ENCODE results near the gene SORCS2.

SORCS2 gene

DNA sequence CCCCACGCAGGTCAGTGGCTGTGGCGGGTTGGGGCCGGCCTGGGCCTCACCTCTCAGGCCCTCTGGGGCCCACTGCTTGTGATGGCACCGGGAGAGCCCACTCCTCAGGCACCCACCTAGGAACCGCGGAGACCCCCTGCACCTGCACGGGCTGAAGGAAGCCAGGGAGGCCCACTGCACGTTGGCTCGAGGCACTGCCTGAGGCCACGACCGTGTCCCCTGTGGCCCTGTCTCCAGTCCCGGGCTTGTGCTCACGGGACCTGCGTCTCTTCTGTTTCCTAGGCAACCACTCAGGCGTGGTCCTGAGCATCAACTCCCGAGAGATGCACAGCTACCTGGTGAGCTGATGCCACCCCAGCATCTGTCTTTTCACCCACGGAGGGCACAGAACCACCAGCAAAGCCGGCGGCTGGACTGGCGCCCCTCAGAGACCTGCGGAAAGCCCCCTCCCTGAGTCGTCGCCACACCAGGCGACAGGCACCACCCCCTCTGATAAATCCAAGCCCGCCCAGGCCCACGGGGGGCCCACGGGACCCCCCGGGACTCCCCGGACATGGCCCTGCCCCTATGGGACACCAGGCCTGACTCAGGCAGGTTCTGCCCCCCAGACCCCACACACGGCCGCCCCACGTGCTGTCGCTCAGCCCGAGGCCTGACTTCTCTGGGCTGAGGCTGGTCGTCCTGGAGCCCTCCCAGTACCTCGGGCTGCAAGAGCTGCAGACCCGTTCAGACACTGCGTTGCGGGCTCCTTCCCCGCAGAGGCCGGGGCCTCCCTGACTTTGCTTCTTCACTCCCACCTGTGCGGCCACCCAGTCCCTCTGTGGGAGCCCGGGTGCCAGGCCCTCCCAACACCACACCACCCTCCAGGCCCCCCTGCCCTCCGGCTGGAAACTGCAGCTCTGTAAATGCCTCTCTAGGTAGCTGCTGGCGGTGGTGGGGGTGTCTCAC lies 547.9 kb downstream of the SORCS2 start:
- no peak for DNase-seq

DNA sequence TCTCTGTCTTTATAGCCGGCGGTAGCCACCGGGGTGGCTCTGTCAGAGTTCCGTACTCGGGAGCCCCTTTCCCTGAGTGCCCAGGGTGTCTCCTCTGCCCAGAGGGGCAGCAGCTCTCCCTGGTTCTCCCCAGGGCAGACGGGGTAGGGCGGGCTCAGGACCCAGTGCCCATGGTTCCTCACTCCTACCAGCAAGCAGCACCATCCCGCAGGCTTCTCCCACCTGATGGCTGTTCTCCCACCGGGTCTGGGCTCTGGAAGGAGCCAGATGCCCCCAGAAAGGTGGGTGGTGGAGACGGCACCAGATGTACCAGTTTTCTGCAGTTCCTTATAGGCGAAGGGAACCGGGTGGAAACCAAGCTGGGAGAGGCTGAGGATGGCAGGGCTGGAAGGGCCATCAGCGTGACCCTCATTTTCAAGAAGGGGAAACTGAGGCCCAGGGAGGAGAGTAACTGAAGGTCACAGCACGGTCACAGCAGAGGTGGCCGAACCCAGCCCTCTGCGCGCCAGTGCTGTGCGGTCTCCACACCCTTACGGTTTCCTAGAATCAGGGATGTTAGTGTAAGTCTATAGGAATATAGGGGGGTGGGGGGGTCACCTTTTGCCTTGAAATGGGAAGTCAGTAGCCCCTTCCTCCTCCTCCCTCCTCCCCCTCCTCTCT lies 548.7 kb downstream of the SORCS2 start:
- DNase-seq = no peak

DNA sequence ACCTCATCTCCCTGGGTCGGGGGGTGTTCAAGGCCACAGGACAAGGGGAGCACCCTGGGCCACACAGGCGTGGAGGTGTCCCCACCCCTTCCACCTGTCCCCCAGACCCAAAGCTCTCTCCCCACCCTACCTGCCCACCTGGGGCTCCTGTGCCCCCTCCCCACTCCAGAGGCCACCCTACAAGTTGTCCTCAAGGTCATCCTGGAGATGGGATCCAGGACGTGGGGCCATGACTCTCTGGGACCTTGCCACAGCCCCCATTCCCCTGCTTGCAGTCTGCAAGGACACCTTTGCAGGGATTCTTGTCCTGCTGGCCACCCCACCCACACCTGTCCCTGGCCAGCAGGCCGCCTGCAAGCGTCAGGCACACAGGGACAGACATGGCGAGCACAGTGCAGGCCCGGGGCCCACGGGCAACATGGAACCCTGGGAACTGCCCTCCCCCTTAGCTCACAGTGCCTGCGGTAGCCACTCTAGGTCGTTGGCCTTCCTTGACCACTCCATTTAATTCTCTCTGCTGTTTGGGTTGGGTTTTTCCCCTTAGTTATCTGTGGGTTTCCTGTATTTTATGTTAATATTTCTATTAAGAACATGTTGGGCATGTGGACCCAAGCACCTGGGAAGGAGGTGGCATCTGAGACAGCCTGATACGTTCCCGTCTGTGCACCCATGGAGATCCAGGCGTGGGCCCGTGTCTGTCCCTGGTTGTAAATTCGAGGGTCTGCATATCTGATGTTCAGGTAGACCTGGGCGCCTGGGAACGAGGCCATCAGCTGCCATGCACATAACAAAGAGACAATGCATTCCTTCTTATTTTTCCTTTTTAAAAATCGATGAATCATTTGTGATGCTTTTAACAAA lies 549.8 kb downstream of the SORCS2 start:
- no peak for DNase-seq

DNA sequence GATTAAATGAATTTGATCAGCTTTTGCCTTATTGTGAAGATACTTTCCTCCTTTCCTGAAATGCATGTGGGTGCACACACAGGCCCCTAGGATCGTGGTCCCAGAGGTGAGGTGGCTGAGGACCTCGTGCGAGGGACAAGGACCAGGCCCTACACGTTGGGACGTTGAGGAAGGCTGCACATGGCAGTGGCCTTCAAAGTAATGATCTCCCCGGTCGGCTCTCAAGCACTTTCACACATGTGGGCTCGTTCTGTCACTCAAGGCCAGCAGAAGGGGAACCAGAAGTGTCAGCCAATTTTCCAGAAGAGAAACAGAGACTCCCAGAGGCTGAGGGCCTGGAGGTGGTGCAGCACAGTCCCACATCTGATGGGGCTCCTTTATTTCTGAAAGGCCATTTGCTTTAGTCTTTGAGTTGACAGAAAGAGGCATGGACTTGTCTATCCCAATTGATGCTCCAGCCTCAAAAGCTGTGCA lies 550.5 kb downstream of the SORCS2 start:
- no peak for DNase-seq

DNA sequence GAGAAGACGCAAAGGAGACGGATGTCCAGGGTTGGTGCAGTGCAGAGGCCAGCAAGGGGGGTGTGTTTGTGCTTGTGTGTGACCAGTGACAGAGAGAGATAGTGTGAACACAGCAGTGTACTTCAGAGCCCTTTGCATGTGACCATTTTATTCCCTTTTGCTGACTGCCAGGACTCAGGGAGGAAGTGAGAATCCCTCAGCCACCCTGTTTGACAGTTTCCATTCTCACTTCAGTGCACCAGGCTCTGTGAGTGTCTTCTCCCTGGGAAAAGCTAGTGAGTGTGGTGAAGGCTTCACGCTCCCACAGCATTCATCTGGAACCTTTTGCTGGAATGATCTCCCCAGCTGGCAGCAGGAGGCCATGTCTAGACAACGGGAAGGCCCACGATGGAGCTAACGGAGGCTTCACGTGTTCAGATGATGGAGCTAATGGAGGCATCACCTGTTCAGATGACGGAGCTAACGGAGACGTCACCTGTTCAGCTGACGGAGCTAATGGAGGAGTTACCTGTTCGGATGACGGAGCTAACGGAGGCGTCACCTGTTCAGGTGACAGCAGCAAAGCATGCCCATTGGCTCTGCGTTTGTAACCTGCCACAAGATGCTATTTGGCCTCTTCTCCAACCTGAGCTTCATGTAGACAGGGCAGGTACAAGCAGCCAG lies 551.9 kb downstream of the SORCS2 start:
- no peak for DNase-seq

DNA sequence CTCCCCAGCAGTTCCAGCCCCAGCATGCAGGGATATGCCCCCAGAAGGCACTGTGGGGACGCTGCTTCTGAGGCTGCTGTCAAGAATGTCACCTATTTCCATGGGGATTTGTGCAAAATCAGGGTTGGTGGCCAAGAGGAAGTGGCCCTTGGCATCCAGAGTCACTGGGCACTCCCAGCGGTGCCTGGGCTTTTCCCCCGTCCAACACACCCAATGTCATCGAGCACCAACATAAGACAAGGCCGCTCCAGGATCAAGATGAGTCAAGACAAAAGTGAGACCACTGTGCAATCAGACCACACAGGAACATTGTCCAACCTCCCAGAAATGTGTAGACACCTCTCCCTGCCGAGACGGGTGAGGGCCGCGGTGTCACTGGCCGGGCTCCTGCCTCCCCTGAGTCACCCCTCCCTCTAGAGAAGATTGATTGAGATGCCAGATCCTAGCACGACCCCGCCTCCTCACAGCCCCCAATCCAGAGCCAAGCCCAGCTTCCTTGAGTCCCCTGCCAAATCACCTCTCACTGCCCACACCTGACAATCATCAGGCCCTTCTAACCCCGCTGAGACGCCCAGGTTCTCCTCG lies 553.1 kb downstream of the SORCS2 start:
- no peak for DNase-seq

DNA sequence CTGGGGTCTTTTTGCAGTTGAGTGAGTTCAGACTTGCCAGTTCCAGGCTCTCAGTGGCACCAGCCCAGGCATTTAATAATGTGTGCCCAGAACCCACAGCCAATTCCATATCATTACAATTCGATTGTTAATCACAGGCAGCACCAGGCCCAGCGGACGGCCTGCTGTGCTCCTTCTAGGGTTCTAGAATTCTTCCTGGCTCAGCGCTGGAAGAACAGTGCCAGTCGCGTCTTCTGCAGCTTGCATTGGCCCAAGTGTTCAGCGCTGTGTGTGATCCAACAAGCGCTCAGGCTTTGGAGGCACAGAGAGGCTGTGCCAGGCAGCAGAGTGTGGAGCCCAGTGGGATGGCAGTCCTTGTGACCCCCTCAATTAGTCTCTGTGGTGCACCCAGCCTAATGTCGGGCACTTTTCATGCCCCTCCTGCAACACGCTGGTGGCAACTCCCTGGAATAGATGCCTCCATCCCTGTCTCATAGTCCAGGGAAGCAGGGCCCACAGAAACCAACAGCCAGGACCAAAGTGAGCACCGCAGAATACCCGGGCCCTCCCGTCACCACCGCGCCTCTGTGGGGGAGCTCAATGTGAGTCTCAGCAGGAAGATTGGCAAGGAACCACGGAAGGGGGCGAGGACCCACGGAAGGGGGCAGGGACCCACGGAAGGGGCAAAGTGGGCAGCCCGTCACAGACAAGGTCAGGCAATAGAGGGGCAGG lies 554.2 kb downstream of the SORCS2 start:
- DNase-seq = no peak

DNA sequence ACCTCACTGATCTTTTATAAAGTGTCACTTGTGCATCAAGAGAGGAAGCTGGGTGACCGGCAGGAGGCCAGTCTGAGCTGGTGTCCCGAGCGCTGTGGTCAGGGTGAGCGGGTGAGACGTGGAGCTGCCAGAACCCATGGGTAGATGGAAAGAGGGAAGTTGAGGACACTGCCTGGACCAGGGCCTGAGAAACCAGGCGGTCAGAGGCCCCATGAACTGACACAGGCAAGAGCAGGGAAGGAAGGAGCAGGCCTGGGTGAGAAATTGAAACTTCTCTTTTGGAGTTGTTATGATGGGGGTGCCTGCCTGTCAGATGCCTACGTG lies 554.7 kb downstream of the SORCS2 start:
- no peak for DNase-seq

DNA sequence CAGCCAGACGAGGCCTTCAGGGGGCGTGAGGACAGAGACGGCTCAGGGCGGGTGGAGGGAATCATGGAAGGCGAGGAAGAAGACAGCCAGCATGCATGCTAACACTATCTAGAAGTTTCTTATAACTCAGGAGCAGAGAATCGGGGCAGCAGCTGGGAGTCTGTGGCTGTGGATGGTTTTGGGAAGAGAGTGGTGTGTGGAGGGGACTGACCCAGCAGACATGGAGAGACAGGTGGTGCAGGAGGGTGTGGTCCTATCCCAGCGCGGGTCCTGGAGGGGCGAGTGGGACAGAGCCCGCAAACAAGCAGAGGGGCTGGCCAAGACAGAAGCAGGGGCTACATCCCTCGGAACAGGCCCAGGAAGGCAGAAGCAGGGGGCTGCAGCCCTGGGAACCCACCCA lies 555.2 kb downstream of the SORCS2 start:
- no peak for DNase-seq

DNA sequence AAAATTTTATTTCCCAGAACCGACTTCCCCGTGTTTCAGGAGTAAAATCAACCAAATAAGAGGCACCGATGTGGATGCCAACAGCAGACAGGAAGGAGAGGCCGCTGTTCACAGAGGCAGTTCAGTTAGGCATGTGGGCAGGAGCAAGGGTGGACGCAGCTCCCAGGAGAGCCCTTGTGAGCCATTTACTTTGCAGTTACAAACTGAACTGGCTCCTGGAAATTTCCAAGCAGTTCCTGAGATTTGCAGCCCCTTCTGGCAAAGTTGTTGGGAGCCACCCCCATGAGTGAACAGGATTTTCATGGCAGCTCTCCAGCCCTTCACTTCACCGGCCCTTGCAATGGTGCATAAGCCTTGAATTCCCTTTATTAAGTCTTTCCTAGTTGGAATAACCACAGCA lies 558.2 kb downstream of the SORCS2 start:
- no peak for DNase-seq

DNA sequence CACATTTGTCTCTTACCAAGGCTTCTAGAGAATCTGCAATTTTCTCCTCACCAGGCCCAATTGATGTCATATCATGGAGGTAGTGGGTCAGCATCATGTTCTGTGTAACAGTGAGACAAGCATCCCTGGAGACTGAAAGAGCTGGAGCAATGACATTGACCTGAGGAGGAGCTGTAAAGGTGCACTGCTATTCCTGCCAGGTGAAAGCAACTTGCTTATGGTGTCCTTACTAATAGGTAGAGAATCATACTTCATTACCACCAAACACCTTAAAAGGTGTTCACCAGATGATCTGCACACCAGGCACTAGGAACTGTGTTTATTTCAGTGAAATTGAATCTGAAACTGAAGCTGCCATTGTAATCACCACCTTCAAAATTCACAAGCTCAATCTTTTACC lies 558.6 kb downstream of the SORCS2 start:
- DNase-seq = no peak

DNA sequence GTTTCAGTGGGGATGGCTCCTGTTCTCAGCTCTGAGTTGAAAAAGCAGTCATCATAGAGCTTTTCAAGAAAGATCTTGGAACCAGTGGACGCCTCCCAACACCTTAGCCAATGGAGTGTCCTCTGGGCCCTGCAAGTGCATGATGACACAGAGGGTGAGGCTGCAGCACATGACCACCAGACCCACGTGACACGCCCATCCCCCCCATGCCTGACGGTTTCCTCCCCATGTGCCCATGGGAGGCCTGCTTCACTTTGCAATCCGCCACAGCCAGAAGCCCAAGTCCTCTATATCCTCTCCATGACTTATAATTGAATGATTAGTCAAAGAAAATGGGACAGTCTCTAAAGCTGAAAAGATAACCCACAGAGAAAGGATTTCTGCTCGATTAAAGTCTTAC lies 560.3 kb downstream of the SORCS2 start:
- peak; percentile 30 for DNase-seq

DNA sequence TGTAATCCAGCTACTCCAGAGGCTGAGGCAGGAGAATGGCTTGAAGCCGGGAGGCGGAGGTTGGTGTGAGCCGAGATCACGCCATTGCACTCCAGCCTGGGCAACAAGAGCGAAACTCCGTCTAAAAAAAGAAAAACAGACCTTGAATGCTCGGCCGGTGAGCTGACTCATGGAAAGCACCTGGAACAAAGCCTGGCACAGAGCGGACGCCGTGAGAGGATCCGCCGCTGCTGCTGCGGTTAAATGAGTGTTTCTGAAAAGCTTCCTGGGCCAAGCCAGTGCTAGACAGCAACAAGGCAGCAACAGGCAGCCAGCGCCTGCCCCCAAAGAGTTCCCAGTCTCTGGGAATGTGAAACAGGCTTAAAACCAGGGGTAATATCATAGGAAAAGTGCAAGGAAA lies 560.9 kb downstream of the SORCS2 start:
- no peak for DNase-seq

DNA sequence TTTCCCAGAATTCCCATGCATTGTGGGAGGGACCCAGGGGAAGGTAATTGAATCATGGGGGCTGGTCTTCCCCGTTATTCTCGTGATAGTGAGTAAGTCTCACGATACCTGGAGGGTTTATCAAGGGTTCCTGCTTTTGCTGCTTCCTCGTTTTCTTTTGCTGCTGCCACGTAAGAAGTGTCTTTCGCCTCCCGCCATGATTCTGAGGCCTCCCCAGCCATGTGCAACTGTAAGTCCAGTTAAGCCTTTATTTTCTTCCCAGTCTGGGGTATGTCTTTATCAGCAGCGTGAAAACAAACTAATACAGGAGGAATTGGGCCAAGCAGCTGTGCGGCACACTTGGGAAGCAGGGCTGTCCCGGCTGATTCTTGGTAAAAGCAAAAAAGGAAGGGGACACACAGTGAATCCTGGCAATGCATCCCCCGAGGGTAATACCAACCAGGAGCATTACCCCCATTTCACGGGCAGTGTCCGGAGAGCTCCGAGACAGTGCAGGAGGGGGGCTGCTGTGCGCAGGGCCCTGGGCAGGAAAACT lies 561.7 kb downstream of the SORCS2 start:
- no peak for DNase-seq

DNA sequence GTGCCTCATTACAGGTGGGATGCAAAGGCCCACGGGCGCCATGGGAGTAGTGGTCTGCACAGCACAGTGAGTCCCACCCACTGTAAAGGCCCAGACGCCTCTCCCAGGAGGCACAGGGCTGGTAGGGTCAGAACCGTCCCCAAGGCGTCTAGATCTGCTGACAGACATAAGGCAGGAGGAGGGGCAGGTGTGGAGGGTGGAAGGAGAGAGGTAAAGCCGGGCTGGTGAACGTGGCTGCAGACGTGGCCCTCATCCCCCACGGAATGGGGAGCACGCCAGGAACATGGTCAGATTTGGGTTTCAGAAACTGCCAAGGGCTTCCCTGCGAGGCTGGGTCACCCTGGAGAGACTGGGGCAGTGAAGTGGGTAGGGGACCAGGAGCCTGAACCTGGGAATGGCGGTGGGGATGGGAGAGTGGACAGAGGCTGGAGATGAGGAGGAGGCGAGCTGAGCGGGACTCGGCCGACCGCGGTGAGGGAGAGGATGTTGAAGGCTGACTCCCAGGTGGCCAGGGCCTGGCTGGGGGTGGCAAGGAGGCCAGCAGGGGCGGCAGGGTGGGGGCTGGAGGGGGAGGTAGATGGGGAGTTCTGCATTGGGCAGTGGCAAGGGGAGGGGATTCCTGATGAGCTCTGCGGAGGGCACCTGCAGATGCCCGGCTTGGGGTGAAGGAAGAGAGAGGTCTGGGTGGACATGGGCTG lies 562.4 kb downstream of the SORCS2 start:
- no peak for DNase-seq

DNA sequence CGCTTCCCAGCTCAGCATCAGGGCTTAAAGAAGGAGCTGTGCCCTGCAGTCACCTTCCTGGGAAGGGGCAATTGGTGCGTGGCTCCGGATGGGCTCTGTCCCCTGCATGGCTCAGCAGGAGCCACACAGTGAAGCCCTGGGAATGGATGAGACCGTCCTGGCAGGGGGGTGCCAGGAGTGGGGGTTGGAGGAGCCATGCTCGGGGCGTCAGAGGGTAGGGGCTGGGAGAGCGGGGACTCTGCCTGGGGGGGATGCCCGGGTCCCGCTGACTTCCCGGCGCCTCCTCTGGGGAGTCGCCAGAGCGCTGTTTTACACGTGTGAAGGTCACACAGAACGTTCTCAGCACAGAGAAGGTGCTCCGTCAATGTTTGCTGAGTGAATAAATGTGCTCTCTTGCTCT lies 563.2 kb downstream of the SORCS2 start:
- no peak for DNase-seq

DNA sequence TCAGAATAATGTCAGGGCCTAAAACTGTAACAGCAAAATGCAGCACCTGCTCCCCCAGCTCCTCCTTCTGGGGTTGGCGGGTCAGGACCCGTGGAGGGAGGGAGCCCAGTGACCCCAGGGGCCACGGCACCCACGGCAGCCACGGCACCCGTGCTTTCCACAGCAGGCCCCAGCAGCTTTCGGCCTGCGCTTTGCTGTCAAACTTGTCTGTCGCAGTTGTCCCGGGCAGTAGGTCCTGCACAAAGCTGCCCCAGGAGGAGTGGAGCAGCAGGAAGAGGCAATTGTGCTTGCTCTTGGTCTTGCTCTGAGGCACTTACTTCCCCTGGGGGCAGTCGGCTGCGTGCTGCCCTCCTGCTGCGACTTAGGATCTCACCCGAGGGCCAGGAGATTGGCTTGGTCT lies 563.7 kb downstream of the SORCS2 start:
- no peak for DNase-seq

DNA sequence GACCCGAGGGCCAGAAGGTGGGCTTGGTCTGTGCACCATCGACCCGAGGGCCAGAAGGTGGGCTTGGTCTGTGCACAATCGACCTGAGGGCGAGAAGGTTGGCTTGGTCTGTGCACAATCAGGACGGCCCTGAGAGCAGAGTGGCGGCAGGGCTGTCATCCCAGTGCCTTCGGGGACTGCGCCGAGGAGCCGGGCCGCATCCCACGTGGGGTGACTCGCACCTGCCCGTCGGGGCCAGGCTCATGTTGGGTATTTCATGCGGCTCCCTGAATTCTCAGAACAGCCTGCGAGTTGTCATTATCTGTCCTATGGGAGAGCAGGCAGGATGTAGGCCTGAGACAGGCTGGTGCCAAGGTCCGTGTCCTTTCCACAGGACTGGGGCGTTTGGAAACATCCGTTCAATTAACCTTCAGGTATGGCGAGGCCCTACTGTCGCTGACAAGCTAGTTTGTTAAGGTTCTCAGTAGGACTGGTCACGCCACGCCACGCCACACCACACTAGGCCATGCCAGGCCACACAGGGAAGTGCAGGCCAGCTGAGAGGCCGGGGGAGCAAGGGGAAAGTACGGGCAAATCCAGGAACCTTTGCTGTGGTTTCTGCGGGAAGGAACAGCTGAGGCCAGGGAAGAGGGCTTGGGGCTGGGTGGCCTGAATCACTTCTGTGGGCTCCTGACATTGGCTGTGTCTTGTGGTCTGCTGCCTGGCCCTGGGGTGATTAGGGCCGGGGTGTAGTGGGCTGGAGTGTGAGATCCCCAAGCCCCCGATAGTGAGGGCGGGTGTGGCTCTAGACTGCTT lies 564.4 kb downstream of the SORCS2 start:
- DNase-seq = no peak
